T-cell (primary cell): ENCODE results near the gene KITLG. TPM values are rescaled to one million over a fixed set of nuclear protein-coding genes. Genes with fewer than 3 reads are reported as not detected.

Source experiments
- ATAC-seq, 4 experiments: fragments of 200-7000 bp in 3 of 4; fragments of 150-1000 bp in 1 of 4; cut with Tn5 transposase; replicated peaks in 1 of 4; 1 replicate in 3 of 4; 2 replicates in 1 of 4; pipeline ENCODE4 v1.10.0; 2021; ENCODE audit warnings: moderate library complexity in 3 of 4, mild to moderate bottlenecking in 2 of 4, moderate number of reproducible peaks in 1 of 4
- CTCF ChIA-PET, 2 donors: fragments of 300-600 bp; sonication (Branson Sonifier 250); formaldehyde crosslinking; loops; one replicate each; lab custom pipeline; 2022; ENCODE audit warnings: antibody characterized with exemption in 2 of 2; lab: Charles Lee
- POLR2A ChIA-PET, 2 donors: fragments of 300-600 bp; sonication (Branson Sonifier 250); formaldehyde crosslinking; loops; one replicate each; lab custom pipeline; 2022; ENCODE audit warnings: antibody characterized with exemption in 2 of 2; lab: Charles Lee
- DNase-seq, 35 experiments: peaks; one replicate each; pipeline versions ENCODE4 v3.0.0 to v3.0.0-alpha.2; 2013 to 2023
- H3K27ac ChIP-seq: one replicate; pipeline ENCODE4 v1.5.1; 2013; ENCODE audit warnings: low read length
- H3K27me3 ChIP-seq, 2 experiments: replicated peaks in 1 of 2; 1 replicate in 1 of 2; 2 replicates in 1 of 2; pipeline versions ENCODE4 v1.6.1 to v1.7.0; 2013; ENCODE audit warnings: low read length in 1 of 2, mixed read lengths in 1 of 2; ENCODE audit not compliant: control insufficient read depth in 2 of 2, insufficient read depth in 2 of 2; ENCODE audit errors: extremely low read depth in 1 of 2
- H3K36me3 ChIP-seq, 2 donors: 1 replicate in 1 of 2; 2 replicates in 1 of 2; pipeline versions ENCODE4 v1.6.1 to v1.7.0; 2013; ENCODE audit warnings: low read length in 1 of 2; ENCODE audit not compliant: control insufficient read depth in 2 of 2, insufficient read depth in 1 of 2; ENCODE audit errors: extremely low read depth in 1 of 2
- H3K4me1 ChIP-seq, 2 experiments: 1 replicate in 1 of 2; 2 replicates in 1 of 2; pipeline versions ENCODE4 v1.6.1 to v1.7.0; 2013; ENCODE audit warnings: low read length in 2 of 2, mixed read lengths in 1 of 2; ENCODE audit not compliant: insufficient read depth in 2 of 2, control insufficient read depth in 1 of 2; ENCODE audit errors: extremely low read depth in 1 of 2
- H3K4me3 ChIP-seq, 2 donors: 1 replicate in 1 of 2; 2 replicates in 1 of 2; pipeline versions ENCODE4 v1.5.1 to v1.7.0; 2013; ENCODE audit warnings: mild to moderate bottlenecking in 2 of 2, low read length in 1 of 2, moderate library complexity in 1 of 2; ENCODE audit not compliant: control insufficient read depth in 1 of 2; ENCODE audit errors: extremely low read depth in 1 of 2
- H3K9me3 ChIP-seq: 2 replicates; pipeline ENCODE4 v1.7.0; 2013
- H3K27ac Mint-ChIP-seq, 2 donors: one replicate each; pipeline ENCODE4 v1.8.0; 2020 to 2021; ENCODE audit warnings: mild to moderate bottlenecking in 2 of 2, mixed read lengths in 2 of 2
- H3K27me3 Mint-ChIP-seq, 2 donors: one replicate each; pipeline ENCODE4 v1.8.0; 2021 to 2022; ENCODE audit warnings: mixed read lengths in 2 of 2
- H3K36me3 Mint-ChIP-seq: one replicate; pipeline ENCODE4 v1.8.0; 2021; ENCODE audit warnings: mixed read lengths
- H3K4me1 Mint-ChIP-seq, 3 donors: one replicate each; pipeline ENCODE4 v1.8.0; 2020 to 2022; ENCODE audit warnings: mixed read lengths in 3 of 3, mild to moderate bottlenecking in 1 of 3
- H3K4me3 Mint-ChIP-seq, 3 donors: one replicate each; pipeline ENCODE4 v1.8.0; 2020 to 2022; ENCODE audit warnings: mild to moderate bottlenecking in 3 of 3, mixed read lengths in 3 of 3, moderate library complexity in 3 of 3
- H3K9me3 Mint-ChIP-seq, 3 donors: one replicate each; pipeline ENCODE4 v1.8.0; 2020 to 2022; ENCODE audit warnings: mixed read lengths in 3 of 3
- WGBS: methylation state at CpG from one replicate; pipeline ENCODE4 v1.1.5; 2013; ENCODE audit warnings: missing lambda C conversion rate; ENCODE audit not compliant: insufficient coverage; 5-methylcytosine and 5-hydroxymethylcytosine counted together
- total RNA-seq, 35 experiments: library from RNA in 6 of 35; stranded (reverse) in 6 of 35; fragments of 120-200 nt in 1 of 35; gene quantifications; one replicate each; pipeline versions ENCODE4 v1.2.1 to v1.2.4 and lab custom pipeline; 2013 to 2026

The KITLG gene
- total RNA-seq, 5 donors from 2014 or later (not counting 1 experiment from before 2014, with no cell fraction given): 0.16 to 0.66 (median 0.29) TPM; not detected in 2

GRCh38 chr12:88595697-88596096, 15.4 kb upstream of the KITLG start:
- no peaks in the 10 kb centered on the region for H3K4me1 ChIP-seq
- Mint-ChIP-seq H3K9me3 (peaks cover 0 to 9% (median 5%) of the 10 kb centered on the region in 3 donors), H3K27me3 (no peaks in the 10 kb centered on the region), H3K4me1 (no peaks in the 10 kb centered on the region), H3K36me3 (no peaks in the 10 kb centered on the region), H3K4me3 (no peak overlapping the region), H3K27ac (no peak overlapping the region)
- CTCF ChIA-PET: no interaction called here
- no peak overlapping the region for H3K27ac ChIP-seq
- no peak overlapping the region for H3K4me3 ChIP-seq
- no peaks in the 10 kb centered on the region for H3K9me3 ChIP-seq
- no peak for ATAC-seq
- no peaks in the 10 kb centered on the region for H3K27me3 ChIP-seq
- DNase-seq: no peak
- no peaks in the 10 kb centered on the region for H3K36me3 ChIP-seq
- POLR2A ChIA-PET: interaction anchor here in 1 of 2 donors (0.6 kb wide), 1 partner anchor 22 kb away, joined by 5 read pairs; no protein-coding TSS in a partner anchor

DNA sequence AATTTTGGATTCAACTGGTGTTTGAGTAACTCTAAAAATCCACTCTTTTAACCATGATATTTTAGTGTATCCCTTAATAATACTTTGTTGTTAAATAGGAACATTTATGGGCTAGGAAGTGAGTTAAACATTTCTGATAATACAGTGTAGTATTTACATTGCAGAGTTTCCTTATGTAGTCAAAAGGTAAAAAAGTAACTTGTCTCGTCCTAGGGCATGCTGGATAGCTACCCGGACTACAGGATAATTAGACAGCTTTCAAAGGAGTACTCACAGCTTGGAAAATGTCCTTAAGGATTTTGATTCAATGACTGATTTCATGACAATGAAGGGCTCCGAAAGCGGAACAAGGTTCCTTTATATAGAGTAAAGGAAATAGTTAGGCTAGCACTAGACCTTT, 14.5 kb upstream of the KITLG start:
- Mint-ChIP-seq H3K9me3 (peaks cover 0 to 14% (median 9%) of the 10 kb centered on the region in 3 donors), H3K27ac (no peak overlapping the region), H3K36me3 (no peaks in the 10 kb centered on the region), H3K4me3 (no peak overlapping the region), H3K4me1 (no peaks in the 10 kb centered on the region), H3K27me3 (no peaks in the 10 kb centered on the region)
- WGBS: 52% methylated on average over 2 of the region's 4 CpGs
- Histone ChIP-seq H3K9me3 (no peaks in the 10 kb centered on the region), H3K4me3 (no peak overlapping the region), H3K4me1 (no peaks in the 10 kb centered on the region), H3K36me3 (no peaks in the 10 kb centered on the region), H3K27ac (no peak overlapping the region), H3K27me3 (no peaks in the 10 kb centered on the region)
- DNase-seq (no peak), ATAC-seq (no peak)
- ChIA-PET CTCF (no interaction called here), POLR2A (no interaction called here)

GRCh38 chr12:88591343-88591742, 11.1 kb upstream of the KITLG start:
- WGBS: no CpG with 5 or more reads among the region's 2 CpGs

GRCh38 chr12:88590851-88591250, 10.6 kb upstream of the KITLG start:
- no peaks in the 10 kb centered on the region for H3K36me3 ChIP-seq
- H3K27ac ChIP-seq: no peak overlapping the region
- no peaks in the 10 kb centered on the region for H3K9me3 ChIP-seq
- Mint-ChIP-seq H3K27ac (no peak overlapping the region), H3K27me3 (no peaks in the 10 kb centered on the region), H3K4me1 (no peaks in the 10 kb centered on the region), H3K4me3 (no peak overlapping the region), H3K36me3 (no peaks in the 10 kb centered on the region), H3K9me3 (peaks cover 14 to 27% (median 19%) of the 10 kb centered on the region in 3 donors)
- H3K27me3 ChIP-seq: no peaks in the 10 kb centered on the region
- ChIA-PET POLR2A (no interaction called here), CTCF (no interaction called here)
- DNase-seq: no peak
- H3K4me3 ChIP-seq: no peak overlapping the region
- no peaks in the 10 kb centered on the region for H3K4me1 ChIP-seq
- no peak for ATAC-seq
- WGBS: 100% methylated on average over 1 of the region's 1 CpG

More at GRCh38 chr12:88591343-88591742, 11.1 kb upstream of the KITLG start:
- no peaks in the 10 kb centered on the region for H3K9me3 ChIP-seq
- ATAC-seq (no peak), DNase-seq (no peak)
- H3K27ac ChIP-seq: no peak overlapping the region
- H3K9me3 Mint-ChIP-seq: peaks cover 12 to 22% (median 19%) of the 10 kb centered on the region in 3 donors
- H3K27me3 Mint-ChIP-seq: no peaks in the 10 kb centered on the region
- H3K4me3 Mint-ChIP-seq: no peak overlapping the region
- H3K4me1 ChIP-seq: no peaks in the 10 kb centered on the region
- no peak overlapping the region for H3K27ac Mint-ChIP-seq
- H3K4me3 ChIP-seq: no peak overlapping the region
- H3K4me1 Mint-ChIP-seq: no peaks in the 10 kb centered on the region
- ChIA-PET CTCF (no interaction called here), POLR2A (no interaction called here)
- no peaks in the 10 kb centered on the region for H3K36me3 Mint-ChIP-seq
- H3K27me3 ChIP-seq: no peaks in the 10 kb centered on the region
- no peaks in the 10 kb centered on the region for H3K36me3 ChIP-seq

DNA sequence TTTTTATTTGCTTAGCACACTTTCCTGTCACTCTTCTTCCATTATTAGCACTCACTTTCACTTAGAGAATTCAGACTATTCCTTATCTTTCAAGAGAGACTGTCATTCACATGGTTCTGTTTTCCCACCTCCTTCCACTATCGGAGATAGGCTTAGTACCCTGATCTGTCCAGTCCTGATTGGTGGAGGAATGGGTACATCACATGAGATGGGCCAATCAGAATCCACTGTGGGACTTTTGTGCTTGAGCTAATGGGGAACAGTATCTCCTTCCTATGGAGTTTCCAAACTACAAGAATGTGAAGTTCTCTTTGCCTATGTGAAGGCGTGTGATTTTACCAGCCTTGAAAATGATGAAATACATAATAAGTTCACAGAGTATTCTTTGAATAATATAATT, 4.8 kb upstream of the KITLG start:
- no peak for ATAC-seq
- Histone ChIP-seq H3K4me3 (no peak overlapping the region), H3K27me3 (peaks cover 0 to 11% of the 10 kb centered on the region in 2 experiments), H3K9me3 (no peaks in the 10 kb centered on the region), H3K27ac (no peak overlapping the region), H3K4me1 (no peaks in the 10 kb centered on the region), H3K36me3 (no peaks in the 10 kb centered on the region)
- DNase-seq: no peak
- WGBS: no CpG with 5 or more reads among the region's 2 CpGs
- POLR2A ChIA-PET: interaction anchor here in 1 of 2 donors (0.7 kb wide), 1 partner anchor 37 kb away, joined by 6 read pairs; no protein-coding TSS in a partner anchor
- Mint-ChIP-seq H3K27ac (no peak overlapping the region), H3K4me3 (no peak overlapping the region), H3K27me3 (peaks cover 11 to 20% of the 10 kb centered on the region in 2 donors), H3K9me3 (peaks cover 12 to 28% (median 18%) of the 10 kb centered on the region in 3 donors), H3K4me1 (peaks cover 1 to 3% (median 2%) of the 10 kb centered on the region in 3 donors), H3K36me3 (no peaks in the 10 kb centered on the region)
- CTCF ChIA-PET: no interaction called here

DNA sequence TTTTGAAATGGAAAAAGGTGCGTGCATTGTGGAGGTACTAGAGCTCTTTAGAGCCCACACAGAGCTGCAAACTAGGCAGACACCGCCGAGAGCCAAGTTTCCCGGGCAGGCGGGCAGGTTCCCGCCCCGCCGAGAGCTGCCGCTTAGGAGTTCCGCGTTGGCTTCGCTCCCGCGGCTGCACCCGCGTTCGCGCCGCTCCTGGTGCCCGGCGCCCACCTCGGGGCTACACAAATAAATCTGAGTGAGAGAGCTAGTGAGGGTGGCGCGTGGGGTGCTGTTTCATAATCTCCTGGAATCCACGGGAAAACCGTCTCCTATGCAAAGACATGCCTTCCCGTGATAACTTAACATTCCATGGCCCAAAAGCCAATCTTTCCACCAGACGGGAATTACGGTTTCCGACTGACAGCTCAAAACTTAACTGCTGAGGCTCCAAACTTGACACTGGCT, 645 bp downstream of the KITLG start:
- Histone ChIP-seq H3K4me1 (peaks cover 2 to 3% of the 10 kb centered on the region in 2 experiments), H3K27ac (no peak overlapping the region), H3K9me3 (no peaks in the 10 kb centered on the region), H3K36me3 (no peaks in the 10 kb centered on the region), H3K27me3 (peaks cover 4 to 21% of the 10 kb centered on the region in 2 experiments), H3K4me3 (peak overlapping the region in 1 of 2 donors; percentile 41)
- H3K9me3 Mint-ChIP-seq: no peaks in the 10 kb centered on the region
- H3K27me3 Mint-ChIP-seq: peaks cover 33 to 40% of the 10 kb centered on the region in 2 donors
- H3K4me3 Mint-ChIP-seq: peak overlapping the region in 1 of 3 donors; percentile 55
- ChIA-PET CTCF (no interaction called here), POLR2A (no interaction called here)
- peaks cover 5 to 13% (median 12%) of the 10 kb centered on the region in 3 donors for H3K4me1 Mint-ChIP-seq
- whole genome bisulfite sequencing: 3% methylated on average over 23 of the region's 30 CpGs
- ATAC-seq (no peak), DNase-seq (no peak)
- H3K36me3 Mint-ChIP-seq: no peaks in the 10 kb centered on the region
- H3K27ac Mint-ChIP-seq: no peak overlapping the region
